GM19395 (cell line): ENCODE results near the gene RNU1-2.
"Not testable (repeated sequence)": the region's sequence is repeated elsewhere in the genome, so short reads cannot be mapped to it uniquely, and the experiment has no call there.

Experiments used
- ATAC-seq: cut with Tn5 transposase; IDR thresholded peaks from one replicate; pipeline ENCODE4 v1.9.1; 2021; ENCODE audit warnings: mild to moderate bottlenecking, moderate library complexity; ENCODE audit not compliant: unreplicated experiment

Gene RNU1-2

DNA sequence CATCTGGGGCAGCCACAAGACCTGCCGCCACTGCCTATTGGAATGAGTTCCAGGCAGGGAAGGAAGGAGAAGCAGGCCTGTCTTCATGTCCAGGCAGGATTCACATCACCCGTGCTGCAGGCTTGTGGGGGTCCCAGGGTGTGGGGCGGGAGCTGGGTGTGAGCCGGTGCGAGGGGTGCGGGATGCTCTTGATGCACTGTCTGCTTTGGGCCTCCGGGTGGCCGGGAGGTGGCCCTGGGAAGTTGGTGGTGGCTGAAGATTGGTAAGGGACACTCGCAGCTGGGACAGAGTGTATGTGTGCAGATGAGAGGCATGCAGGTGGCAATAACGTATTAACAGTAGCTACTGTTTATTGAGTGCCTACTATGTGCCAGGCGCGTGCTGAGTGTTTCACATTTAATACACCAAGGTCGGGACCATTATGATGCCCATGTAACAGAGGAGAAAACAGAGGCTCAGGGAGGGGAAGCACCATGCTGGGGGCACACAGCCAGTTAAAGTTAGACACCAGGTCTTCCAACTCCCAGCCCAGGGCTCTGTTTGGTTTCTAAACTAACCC, 29.2 kb downstream of the RNU1-2 start:
- no peak for ATAC-seq

DNA sequence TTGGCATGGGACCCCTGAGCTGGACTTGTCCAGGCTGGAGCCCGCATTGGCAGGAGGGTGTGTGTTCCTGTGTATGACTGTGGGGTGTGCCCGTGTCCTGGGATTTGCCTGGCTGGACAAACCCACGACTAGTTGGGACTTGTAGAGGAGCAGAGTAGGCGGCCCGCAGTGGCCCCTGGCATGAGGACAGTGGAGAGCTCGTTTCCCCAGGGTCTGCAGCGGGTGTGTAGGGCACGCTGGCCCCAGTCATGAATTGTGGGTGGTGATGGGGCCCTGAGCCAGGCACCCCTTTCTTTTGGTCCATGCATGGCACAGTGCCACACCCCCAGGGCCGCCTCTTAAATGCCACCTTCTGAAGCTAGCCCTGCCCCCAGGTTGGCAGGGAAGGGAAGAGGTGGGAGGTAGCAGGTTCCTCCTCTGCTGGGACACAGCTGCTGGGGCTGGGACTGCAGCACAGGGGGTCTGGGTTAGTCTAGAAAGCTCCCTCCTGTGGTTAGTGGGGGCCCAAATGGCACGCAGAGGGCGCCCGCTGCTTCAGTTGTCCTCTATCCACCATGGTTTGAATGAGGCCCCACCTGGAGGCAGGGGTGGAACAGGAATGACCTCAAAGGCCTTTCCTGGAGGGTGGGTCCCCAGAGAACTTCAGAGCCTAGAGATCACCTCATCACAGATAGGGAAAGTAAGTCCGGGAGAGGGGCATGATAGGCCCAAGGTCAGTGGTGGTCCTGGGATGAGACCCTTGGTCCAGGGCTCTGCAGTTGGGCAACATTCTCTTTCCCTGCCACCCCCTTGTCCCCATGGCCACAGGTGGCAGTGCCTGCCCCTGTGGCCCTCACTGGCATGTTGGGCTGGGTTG, 30.1 kb downstream of the RNU1-2 start:
- ATAC-seq, result no peak

DNA sequence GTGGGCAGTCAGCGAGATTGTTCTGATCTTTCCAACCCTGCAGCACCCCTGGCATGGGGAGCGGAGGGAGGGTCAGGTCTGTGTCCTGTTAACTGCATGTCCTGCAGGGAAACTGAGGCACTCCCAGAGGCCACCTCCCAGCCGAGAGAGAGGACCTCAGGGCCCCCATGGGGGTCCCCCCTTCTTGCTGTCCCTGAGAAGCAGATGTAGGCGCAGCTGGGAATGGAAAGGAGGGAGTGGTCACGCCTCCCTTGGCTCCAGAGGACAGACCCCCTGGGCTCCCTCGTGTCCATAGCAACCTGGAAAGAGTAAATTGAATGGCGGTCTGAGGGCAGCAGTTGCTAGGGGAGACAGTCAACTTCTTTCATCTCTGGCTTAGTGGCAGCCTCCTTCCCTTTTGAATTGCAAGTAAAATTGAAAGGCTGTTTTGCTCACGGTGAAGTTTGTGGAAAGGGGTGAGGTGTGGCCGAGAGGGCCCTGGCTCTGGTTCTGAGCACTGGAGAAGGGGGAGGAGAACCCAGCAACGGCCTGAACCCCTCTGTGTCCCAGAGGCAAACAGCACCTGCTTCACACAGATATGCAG, 30.8 kb downstream of the RNU1-2 start:
- no peak for ATAC-seq

DNA sequence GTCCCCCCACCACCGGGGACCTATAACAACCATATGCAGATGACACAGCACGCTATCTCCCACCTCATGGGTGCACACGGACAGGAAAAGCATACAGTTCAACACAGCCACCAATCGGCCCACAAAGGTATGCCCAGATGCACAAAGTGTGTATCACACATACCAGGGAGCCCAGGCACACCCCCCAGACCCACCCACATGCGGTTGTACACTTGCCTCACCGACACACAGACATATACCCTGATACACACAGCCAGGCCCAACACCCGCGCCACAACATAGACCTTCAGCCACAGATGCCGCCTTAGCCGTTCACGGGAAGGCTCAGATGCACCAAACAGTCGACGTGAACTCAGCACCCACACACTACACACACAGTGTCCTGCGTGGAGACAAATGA, 31.5 kb downstream of the RNU1-2 start:
- no peak for ATAC-seq

DNA sequence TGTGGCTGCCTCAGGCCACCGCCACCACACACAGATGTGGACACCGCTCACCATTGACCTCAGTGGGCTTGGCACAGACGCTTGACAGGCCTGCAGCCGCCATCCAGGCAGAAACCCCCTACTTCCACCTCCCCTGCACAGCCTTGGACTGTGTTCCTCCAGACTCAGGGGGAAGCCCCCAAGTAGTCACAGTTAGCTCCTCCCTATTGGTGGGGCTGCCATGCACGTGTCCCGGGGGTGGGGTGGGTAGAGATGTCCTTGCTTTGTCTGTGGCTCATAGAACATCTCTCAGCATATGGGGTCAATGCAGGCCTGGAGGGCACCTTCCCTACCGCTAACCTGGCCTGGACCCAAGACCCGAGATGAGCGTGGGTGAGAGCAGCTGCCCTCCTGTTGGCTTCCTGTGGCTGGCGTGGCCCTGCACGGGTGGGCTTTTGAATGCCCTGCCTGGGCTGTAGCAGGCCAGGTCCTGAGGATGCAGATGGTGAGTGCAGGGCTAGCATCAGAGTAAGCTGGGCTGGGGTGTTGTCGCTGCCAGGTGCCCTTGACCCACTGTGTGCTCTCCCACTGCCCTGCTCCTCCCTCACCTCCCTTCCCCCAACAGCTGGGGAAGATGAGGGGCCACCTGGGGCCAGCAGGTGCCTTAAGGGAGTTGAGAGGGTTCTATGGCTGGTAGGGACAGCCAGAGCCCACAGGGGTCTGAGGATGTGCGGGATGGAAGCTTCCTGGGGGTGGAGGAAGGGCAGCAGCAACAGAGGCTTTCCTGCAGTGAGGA, 32.1 kb downstream of the RNU1-2 start:
- no peak for ATAC-seq

DNA sequence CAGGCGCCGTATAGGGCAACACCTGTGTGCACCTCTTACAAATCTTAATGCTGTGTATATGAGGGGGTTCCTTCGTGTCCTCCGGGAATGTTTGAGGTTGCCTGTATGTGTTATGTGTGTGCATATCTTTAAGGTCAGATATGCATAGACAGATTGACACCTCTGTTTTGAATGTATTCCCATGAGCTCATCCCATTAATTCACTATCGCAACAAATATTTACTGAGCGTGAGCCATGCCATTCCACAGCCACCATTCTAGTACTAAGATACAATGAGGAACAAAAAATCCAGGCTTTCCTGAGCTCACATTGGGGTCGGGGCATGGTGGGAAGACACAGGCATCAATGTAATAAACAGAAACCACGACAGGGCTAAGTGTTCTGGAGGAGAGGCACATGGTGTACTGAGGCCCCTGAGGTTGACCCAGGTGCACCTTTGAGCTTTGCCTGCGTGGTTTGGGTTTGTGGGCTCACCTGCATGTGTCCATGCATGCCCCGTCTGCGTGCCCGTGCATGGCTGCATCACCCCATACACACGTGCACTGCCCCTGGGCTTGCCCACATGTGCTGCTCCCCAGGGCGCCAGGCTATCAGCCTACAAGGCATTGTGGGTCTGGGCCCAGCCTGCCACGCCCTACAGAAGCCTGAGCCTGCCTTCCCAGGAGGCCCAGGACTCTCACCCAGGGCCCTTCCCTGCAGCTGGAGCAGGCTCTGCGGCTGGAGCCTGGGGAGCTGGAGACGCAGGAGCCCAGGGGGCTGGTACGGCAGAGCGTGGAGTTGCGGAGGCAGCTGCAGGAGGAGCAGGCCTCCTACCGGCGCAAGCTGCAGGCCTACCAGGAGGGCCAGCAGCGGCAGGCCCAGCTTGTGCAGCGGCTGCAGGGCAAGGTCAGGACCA, 33.6 kb downstream of the RNU1-2 start:
- not testable (repeated sequence) for ATAC-seq

DNA sequence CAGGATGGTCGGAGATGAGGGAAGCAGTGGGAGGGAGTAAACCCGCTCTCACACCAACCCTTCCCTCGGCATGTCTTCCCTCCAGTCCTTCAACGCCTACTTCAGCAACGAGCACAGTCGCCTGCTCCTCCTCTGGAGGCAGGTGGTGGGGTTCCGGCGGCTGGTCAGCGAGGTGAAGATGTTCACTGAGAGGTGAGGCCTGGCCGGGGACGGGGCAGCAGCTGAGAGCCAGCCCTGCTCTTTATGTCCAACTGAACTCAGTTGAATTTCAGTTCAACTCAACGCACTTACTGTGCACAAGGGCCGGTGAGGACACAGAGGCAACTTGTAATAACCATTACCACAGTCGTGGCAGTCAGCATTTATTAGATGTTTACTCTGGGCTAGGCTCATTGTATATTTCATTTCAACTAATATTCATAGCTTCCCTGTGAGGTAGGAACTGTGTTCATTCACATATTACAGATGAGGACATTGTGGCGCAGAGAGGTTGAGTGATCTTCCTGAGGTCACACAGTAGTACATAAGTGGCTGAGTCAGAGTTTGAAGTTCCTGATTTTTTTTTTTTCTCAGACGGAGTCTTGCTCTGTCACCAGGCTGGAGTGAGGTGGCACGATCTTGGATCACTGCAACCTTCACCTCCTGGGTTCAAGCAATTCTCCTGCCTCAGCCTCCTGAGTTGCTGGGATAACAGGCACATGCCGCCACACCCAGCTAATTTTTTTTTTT, 35.6 kb downstream of the RNU1-2 start:
- ATAC-seq, result not testable (repeated sequence)

DNA sequence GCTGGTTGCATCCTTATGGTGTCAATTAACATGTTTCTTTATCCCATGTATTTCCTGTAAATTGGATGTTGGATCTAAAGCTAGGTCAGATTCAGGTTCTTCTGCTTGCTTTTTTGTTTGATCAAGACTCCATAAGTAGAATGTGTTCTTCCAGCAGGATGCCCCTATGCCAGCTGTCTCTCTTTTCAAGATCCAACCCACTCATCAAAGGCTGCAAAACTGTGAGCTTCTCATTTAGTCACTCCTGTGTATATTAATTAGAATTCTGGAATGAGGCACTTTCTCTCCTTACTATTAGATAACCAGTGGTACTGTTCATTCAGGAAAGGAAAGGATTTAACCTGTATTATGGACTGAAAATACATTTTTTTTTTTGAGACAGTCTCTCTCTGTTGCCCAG, 38.2 kb downstream of the RNU1-2 start:
- ATAC-seq, result not testable (repeated sequence)

DNA sequence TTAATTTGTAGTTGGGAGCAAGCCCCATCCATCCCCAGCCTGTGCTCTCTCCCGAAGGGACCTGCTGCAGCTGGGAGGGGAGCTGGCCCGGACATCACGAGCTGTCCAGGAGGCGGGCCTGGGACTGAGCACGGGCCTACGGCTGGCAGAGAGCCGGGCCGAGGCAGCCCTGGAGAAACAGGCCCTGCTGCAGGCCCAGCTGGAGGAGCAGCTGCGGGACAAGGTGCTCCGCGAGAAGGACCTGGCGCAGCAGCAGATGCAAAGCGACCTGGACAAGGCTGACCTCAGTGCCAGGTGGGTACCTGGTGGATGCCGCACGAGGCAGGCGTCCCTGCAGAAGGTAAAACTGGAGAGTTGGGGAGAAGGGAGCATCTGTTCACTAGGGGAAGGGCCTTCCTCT, 40.8 kb downstream of the RNU1-2 start:
- not testable (repeated sequence) for ATAC-seq

DNA sequence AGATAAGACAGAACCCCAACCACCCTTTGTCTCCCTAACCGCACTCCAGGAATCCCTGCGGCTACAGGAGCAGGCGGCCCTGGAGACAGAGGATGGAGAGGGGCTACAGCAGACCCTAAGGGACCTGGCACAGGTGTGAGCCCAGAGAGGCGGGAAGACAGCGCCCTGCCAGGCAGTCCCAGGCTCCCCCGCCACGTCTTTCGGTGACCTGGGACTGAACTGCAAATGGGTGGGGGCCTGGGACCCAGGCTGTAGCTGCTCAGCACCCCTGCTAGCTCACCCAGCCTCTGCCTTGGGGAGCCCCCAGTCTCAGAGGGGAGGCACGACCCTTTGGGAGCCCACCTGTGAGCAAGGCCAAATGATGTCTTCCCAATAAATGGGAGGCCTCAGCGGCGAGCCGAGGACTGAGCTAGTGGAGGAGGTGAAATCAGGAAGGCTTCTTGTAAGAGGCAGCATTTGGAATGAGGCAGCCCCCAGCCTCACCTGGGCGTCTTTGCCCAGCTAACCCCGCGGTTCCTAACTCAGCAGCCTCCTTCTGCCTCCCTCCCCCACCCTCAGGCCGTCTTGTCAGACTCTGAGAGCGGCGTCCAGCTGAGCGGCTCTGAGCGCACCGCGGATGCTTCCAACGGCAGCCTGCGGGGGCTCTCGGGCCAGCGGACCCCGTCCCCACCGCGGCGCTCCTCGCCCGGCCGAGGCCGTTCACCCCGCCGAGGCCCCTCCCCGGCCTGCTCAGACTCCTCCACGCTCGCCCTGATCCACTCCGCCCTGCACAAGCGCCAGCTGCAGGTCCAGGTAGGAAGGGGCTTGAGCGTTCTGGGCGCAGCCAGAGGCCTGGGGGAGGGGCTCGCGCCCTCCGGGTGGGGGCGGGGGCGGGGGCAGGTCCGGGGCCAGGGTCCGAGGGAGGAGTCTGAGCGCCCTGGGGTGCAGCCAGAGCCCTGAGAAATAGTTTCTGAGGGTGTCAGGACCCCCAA, 42.9 kb downstream of the RNU1-2 start:
- no peak for ATAC-seq

DNA sequence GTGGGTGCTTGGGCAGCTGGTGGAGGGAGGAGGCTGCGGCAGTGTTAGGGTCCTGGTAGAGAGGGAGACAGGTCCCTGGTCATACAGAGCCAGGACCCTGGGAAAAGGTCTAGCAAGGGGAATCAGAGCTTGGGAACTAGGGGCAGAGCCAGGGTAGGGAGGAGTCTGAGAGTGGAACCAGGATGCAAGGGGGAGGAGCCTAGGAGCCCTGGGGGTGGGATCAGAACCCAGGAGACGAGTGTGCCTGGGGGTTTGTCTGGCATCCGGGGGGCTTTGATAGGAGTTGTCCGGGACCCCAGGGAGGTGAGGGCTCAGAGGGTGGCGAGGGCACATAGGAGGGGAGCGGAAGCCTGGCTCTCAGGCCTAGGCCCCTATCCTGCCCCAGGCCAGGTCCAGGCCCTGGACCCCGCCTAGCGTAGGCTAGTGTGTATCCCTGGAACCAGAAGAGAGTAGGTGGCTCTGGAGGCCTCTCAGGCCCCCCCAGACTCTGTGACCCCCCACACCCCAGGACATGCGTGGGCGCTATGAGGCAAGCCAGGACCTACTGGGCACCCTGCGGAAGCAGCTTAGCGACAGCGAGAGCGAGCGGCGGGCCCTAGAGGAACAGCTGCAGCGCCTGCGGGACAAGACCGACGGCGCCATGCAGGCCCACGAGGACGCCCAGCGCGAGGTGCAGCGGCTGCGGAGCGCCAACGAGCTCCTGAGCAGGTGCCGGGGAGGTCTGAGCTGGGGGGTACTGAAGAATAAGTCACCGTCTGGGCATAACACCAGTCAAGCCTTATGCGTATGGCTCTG, 43.8 kb downstream of the RNU1-2 start:
- ATAC-seq, result not testable (repeated sequence)

DNA sequence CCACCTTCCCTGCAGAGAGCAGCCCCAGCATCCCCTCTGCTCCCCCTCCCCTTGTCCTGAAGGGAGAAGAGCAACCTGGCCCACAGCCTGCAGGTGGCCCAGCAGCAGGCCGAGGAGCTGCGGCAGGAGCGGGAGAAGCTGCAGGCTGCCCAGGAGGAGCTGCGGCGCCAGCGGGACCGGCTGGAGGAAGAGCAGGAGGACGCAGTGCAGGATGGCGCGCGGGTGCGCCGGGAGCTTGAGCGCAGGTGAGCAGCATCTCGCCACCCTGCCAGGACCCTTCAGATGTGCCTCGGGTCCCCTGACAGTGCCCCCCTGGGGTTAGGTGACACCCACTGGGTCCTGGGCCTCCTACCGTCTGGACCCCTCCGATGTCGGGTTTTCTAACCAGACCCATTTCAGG, 48.3 kb downstream of the RNU1-2 start:
- ATAC-seq, result no peak

DNA sequence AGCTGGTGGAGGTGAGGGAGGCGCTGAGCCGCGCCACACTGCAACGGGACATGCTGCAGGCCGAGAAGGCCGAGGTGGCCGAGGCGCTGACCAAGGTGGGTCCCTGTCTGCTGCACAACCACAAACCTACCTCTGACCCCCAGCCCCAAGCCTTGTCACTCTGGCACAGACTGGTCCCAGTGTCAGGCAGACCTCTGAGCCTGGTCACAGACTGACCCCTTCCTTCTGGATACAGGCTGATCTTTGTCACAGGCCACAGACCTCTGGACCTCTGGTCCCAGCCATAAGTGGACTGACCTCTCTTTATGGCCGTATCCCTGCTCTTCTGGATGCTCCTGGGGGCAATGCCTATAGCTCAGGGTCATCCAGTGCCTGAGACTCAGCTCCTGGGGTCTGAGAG, 49.7 kb downstream of the RNU1-2 start:
- ATAC-seq, result not testable (repeated sequence)
